Adrenal gland (tissue), 5 donors: Measurements from ENCODE around the gene PDE7B.

Source experiments
- CTCF ChIP-seq, 6 experiments: fragments of 450-650 bp in 4 of 6; fragments of 200-600 bp in 2 of 6; sonication (generic) in 1 of 6; IDR thresholded peaks; 1 replicate in 5 of 6; 2 replicates in 1 of 6; pipeline versions ENCODE4 v1.5.1 to v1.8.0; 2016 to 2021; ENCODE audit warnings: antibody characterized with exemption in 6 of 6, mild to moderate bottlenecking in 2 of 6, moderate library complexity in 1 of 6
- POLR2A ChIP-seq, 2 donors: fragments of 450-650 bp; IDR thresholded peaks; one replicate each; pipeline ENCODE4 v1.6.1; 2017; ENCODE audit warnings: antibody characterized with exemption in 2 of 2, mild to moderate bottlenecking in 2 of 2, moderate library complexity in 1 of 2
- donor health status: DM: no; HTN: no; CAD: no.

- TF ChIP-seq CTCF (IDR thresholded peaks at IDR 0.05) (no peak), POLR2A (IDR thresholded peaks at IDR 0.05) (no peak)
Observed at GRCh38 chr6:135983718-135984343, 132.3 kb downstream of the PDE7B start.
